Tibial nerve (tissue), 4 donors: Measurements from ENCODE around the gene KRT37.

Experiments used
- CTCF ChIP-seq, 5 experiments: fragments of 200-600 bp in 3 of 5; fragments of 450-650 bp in 2 of 5; sonication (generic) in 3 of 5; IDR thresholded peaks; one replicate each; pipeline ENCODE4 v1.5.1; 2016 to 2019; ENCODE audit warnings: antibody characterized with exemption in 5 of 5, mild to moderate bottlenecking in 3 of 5, moderate library complexity in 2 of 5
- EP300 ChIP-seq, 2 donors: sonication (generic); formaldehyde crosslinking; IDR thresholded peaks; one replicate each; pipeline ENCODE4 v1.6.1; 2017; ENCODE audit warnings: antibody characterized with exemption in 2 of 2, mild to moderate bottlenecking in 1 of 2

DNA sequence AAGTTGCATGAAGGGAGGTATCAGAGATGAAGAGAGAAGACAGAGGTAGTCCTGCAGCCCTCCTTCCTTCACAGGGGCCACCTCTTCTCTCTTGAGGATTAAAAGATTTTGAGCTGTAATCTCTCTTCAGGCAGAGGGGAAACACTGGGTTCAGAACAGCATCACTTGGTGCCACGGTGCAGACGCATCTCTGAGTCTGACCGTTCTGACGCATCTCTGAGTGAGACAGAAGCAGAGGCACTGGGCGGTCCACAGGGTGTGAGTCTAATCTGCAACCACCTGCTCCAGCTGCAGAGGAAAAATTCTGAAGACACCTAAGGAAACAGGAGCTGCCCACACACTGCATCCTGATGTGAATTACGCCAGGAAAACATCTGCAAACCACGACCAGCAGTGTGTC lies 5.3 kb upstream of the KRT37 start:
- TF ChIP-seq CTCF (IDR thresholded peaks at IDR 0.05) = no peak
- TF ChIP-seq EP300 (IDR thresholded peaks at IDR 0.05) = no peak
